OCI-LY7 (cell line): ENCODE results near the gene CEND1. TPM values are rescaled to one million over a fixed set of nuclear protein-coding genes. Genes with fewer than 3 reads are reported as not detected.

ENCODE experiments used
- Bru-seq: library from RNA; stranded (reverse); fragments of 400-500 nt; gene quantifications from one replicate; lab custom pipeline; 2021; lab: Mats Ljungman, UMichigan
- BruChase-seq, 2 experiments: library from RNA; stranded (reverse); fragments of 400-500 nt; gene quantifications; one replicate each; lab custom pipeline; 2021; lab: Mats Ljungman, UMichigan
- BruUV-seq: library from RNA; stranded (reverse); fragments of 400-500 nt; replicated peaks from 2 replicates; lab custom pipeline; 2021; lab: Mats Ljungman, UMichigan
- CTCF ChIA-PET: fragments of 300-600 bp; sonication (Branson Sonifier 250); formaldehyde crosslinking; loops from one replicate; lab custom pipeline; 2022; ENCODE audit warnings: antibody characterized with exemption; ENCODE audit not compliant: unreplicated experiment; lab: Charles Lee
- POLR2A ChIA-PET: fragments of 300-600 bp; sonication (Branson Sonifier 250); formaldehyde crosslinking; loops from one replicate; lab custom pipeline; 2022; ENCODE audit warnings: antibody characterized with exemption; lab: Charles Lee
- DNase-seq: peaks from one replicate; pipeline ENCODE4 v3.0.0-alpha.2; 2015; ENCODE audit warnings: low spot score
- H2AFZ ChIP-seq: fragments of 200-600 bp; sonication (generic), shearing (Covaris generic); 2 replicates; pipeline ENCODE4 v1.6.1; 2014; ENCODE audit warnings: mild to moderate bottlenecking, antibody characterized with exemption, low read length, moderate library complexity
- H3K27ac ChIP-seq: fragments of 200-600 bp; sonication (generic); 2 replicates; pipeline ENCODE4 v1.5.1; 2014; ENCODE audit warnings: mixed run types, low read depth, mild to moderate bottlenecking, moderate library complexity, low read length, inconsistent platforms; ENCODE audit not compliant: poor library complexity, severe bottlenecking
- H3K36me3 ChIP-seq: fragments of 200-600 bp; sonication (generic); 2 replicates; pipeline ENCODE4 v1.6.1; 2014; ENCODE audit warnings: mild to moderate bottlenecking, antibody characterized with exemption, low read length, moderate library complexity, mixed read lengths; ENCODE audit not compliant: insufficient read depth
- H3K4me1 ChIP-seq: fragments of 200-600 bp; sonication (generic); 2 replicates; pipeline ENCODE4 v1.5.1; 2014; ENCODE audit warnings: mild to moderate bottlenecking, low read length; ENCODE audit not compliant: insufficient read depth, poor library complexity, severe bottlenecking
- H3K4me2 ChIP-seq: fragments of 200-600 bp; sonication (generic); 2 replicates; pipeline ENCODE4 v1.6.1; 2014; ENCODE audit warnings: mild to moderate bottlenecking, low read length
- H3K4me3 ChIP-seq: fragments of 200-600 bp; sonication (generic); 2 replicates; pipeline ENCODE4 v1.5.1; 2014; ENCODE audit warnings: mild to moderate bottlenecking, low read depth, low read length; ENCODE audit not compliant: poor library complexity, severe bottlenecking
- H3K79me2 ChIP-seq: fragments of 200-600 bp; sonication (generic); 2 replicates; pipeline ENCODE4 v1.6.1; 2016; ENCODE audit warnings: low read depth, mild to moderate bottlenecking, low read length, moderate library complexity, mixed read lengths; ENCODE audit not compliant: insufficient read depth
- H3K9me2 ChIP-seq: fragments of 200-600 bp; sonication (generic); 2 replicates; pipeline ENCODE4 v1.6.1; 2016; ENCODE audit warnings: mild to moderate bottlenecking, low read length, mixed read lengths; ENCODE audit not compliant: insufficient read depth
- H3K9me3 ChIP-seq: fragments of 200-600 bp; sonication (generic); 2 replicates; pipeline ENCODE4 v1.6.1; 2014; ENCODE audit warnings: mild to moderate bottlenecking, mixed run types, low read length, mixed read lengths
- H4K20me1 ChIP-seq: fragments of 200-600 bp; sonication (generic); 2 replicates; pipeline ENCODE4 v1.6.1; 2014; ENCODE audit warnings: mild to moderate bottlenecking, antibody characterized with exemption, low read length, moderate library complexity, mixed read lengths; ENCODE audit not compliant: insufficient read depth
- EZH2phosphoT487 ChIP-seq: fragments of 200-600 bp; sonication (generic); IDR thresholded peaks from 2 replicates; pipeline ENCODE4 v1.6.1; 2018; ENCODE audit warnings: low read depth, borderline replicate concordance, mild to moderate bottlenecking, mixed run types, antibody characterized with exemption, low read length, moderate library complexity, mixed read lengths
- intact Hi-C: fragments of 100-400 bp; cut with micrococcal nuclease; formaldehyde crosslinking; loops from one replicate; pipeline ENCODE4 v1.10.0; 2022; ENCODE audit not compliant: unreplicated experiment
- long read RNA-seq: library from polyadenylated mRNA; stranded (forward); transcript quantifications from one replicate; pipeline ENCODE4 v2.0.0, GENCODE V29; 2022
- total RNA-seq, 2 experiments: library from RNA; depleted of rRNA in 1 of 2; stranded (reverse); fragments of >200 nt in 1 of 2; shearing (Covaris generic) in 1 of 2; gene quantifications; 2 replicates each; pipeline ENCODE4 v1.2.3, GENCODE V29; 2014 to 2022
- TF ChIP-seq, protein P1 (sequence below): fragments of 200-600 bp; sonication (generic); conservative IDR thresholded peaks from 2 replicates; pipeline ENCODE4 v1.5.1; 2014; ENCODE audit warnings: mild to moderate bottlenecking, antibody characterized with exemption, low read length, moderate library complexity, mixed read lengths

Gene CEND1
- total RNA-seq (2014; rRNA removed; shearing (Covaris generic)) (17.5 and 17.6 TPM in 2 replicates), total RNA-seq (2022) (25.6 and 32.5 TPM in 2 replicates), Bru-seq, nascent RNA (percentile 64 among the genes with signal in this experiment), BruChase-seq, experiment 1, labeled RNA remaining after a 6-hour chase (percentile 60 among the genes with signal in this experiment), BruChase-seq, experiment 2, labeled RNA remaining after a 2-hour chase (percentile 60 among the genes with signal in this experiment)
- long read RNA-seq, transcript CEND1-201 (2 exons, 1,649 nt) = major isoform, 35 of 48 reads
- long read RNA-seq, partial matches to known transcripts = 0 of 48 reads
- long read RNA-seq, other reads (novel, unspliced or antisense) = 13 of 48 reads

DNA sequence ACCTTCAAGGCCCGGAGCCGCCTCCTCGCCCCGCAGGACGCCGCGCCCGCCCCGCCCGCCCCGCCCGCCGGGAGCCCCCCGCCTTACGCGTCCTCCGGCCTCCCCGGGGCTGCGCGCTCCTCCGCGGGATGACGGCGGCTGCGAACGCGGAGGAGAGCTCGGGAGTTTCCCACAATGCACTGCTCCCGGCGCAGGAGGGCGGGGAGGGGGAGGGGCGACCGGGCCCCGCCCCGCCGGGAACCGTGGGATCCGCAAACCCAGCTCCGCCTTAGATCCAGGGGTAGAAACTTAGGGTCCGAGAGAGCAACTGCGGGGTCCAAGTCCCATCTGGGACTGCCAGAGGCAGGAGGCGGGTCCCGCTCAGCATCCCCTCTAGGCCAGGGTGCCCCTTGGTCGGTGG is at the start of gene CEND1:
TSS of gene CEND1 (minus strand) at position 148 of the 400 bp plus-strand sequence. CDS start 1,514 bp downstream, outside the sequence.
- TF ChIP-seq, protein P1, sequence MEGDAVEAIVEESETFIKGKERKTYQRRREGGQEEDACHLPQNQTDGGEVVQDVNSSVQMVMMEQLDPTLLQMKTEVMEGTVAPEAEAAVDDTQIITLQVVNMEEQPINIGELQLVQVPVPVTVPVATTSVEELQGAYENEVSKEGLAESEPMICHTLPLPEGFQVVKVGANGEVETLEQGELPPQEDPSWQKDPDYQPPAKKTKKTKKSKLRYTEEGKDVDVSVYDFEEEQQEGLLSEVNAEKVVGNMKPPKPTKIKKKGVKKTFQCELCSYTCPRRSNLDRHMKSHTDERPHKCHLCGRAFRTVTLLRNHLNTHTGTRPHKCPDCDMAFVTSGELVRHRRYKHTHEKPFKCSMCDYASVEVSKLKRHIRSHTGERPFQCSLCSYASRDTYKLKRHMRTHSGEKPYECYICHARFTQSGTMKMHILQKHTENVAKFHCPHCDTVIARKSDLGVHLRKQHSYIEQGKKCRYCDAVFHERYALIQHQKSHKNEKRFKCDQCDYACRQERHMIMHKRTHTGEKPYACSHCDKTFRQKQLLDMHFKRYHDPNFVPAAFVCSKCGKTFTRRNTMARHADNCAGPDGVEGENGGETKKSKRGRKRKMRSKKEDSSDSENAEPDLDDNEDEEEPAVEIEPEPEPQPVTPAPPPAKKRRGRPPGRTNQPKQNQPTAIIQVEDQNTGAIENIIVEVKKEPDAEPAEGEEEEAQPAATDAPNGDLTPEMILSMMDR = no peak
- TF ChIP-seq EZH2phosphoT487 = no peak
- Histone ChIP-seq H3K36me3 (peaks cover 30% of the 10 kb centered on the region; the same call in 1 of the 2 replicates), H3K9me3 (no peaks in the 10 kb centered on the region), H3K27ac (peak within 1 kb of the TSS; percentile 56), H3K79me2 (peaks cover 13% of the 10 kb centered on the region), H3K4me3 (peak within 1 kb of the TSS; percentile 81), H2AFZ (no peak within 1 kb of the TSS), H4K20me1 (no peaks in the 10 kb centered on the region), H3K4me2 (peak within 1 kb of the TSS; percentile 69), H3K9me2 (no peaks in the 10 kb centered on the region), H3K4me1 (peaks cover 32% of the 10 kb centered on the region)
- intact Hi-C loops = no loop called here
- POLR2A ChIA-PET = interaction anchor here (0.6 to 1.6 kb wide), 3 partner anchors 12 to 83 kb away, joined by 3 to 4 read pairs (median 3); no protein-coding TSS in a partner anchor
- BruUV-seq = no TSS peak
- DNase-seq = peak; percentile 79
- CTCF ChIA-PET = no interaction called here

DNA sequence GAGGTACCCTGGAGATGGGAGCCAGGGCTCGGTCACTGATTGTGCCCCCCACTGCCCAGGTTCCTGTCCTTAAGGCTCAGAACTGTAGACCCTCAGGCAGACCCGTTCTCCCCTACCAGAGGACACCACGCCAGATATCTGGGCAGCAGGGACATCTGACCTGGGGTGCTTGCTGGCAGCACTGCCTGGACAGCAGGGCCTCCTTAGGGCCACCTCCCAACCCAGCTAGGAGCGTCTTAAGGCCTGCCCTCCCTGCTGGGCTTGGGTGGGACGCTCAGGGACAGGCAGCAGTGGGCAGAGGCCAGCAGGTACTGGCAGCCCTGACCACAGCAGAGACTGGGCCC is 49.4 kb upstream of the CEND1 start:
- ChIA-PET POLR2A (no interaction called here), CTCF (no interaction called here)
- no peak for TF ChIP-seq EZH2phosphoT487
- TF ChIP-seq, protein P1 = no peak
- H2AFZ ChIP-seq = no peak overlapping the region
- no peaks in the 10 kb centered on the region for H3K9me2 ChIP-seq
- no TSS peak for BruUV-seq
- H3K27ac ChIP-seq = no peak overlapping the region
- H3K36me3 ChIP-seq = peaks cover 33% of the 10 kb centered on the region
- H3K4me3 ChIP-seq = no peak overlapping the region
- no peak for DNase-seq
- intact Hi-C loops = no loop called here
- no peak overlapping the region for H3K4me2 ChIP-seq
- H4K20me1 ChIP-seq = peaks cover 12% of the 10 kb centered on the region; the same call in 1 of the 2 replicates
- H3K79me2 ChIP-seq = peaks cover 18% of the 10 kb centered on the region
- H3K9me3 ChIP-seq = no peaks in the 10 kb centered on the region
- H3K4me1 ChIP-seq = peaks cover 20% of the 10 kb centered on the region
